NCI-H510A treated with DMSO at 0.1 percent for 48 hours (cell line): ENCODE results near the gene UGT1A1.

Source experiments
- DNase-seq: peaks from one replicate; lab custom pipeline; 2025; lab: John Stamatoyannopoulos, UW

The UGT1A1 gene

DNA sequence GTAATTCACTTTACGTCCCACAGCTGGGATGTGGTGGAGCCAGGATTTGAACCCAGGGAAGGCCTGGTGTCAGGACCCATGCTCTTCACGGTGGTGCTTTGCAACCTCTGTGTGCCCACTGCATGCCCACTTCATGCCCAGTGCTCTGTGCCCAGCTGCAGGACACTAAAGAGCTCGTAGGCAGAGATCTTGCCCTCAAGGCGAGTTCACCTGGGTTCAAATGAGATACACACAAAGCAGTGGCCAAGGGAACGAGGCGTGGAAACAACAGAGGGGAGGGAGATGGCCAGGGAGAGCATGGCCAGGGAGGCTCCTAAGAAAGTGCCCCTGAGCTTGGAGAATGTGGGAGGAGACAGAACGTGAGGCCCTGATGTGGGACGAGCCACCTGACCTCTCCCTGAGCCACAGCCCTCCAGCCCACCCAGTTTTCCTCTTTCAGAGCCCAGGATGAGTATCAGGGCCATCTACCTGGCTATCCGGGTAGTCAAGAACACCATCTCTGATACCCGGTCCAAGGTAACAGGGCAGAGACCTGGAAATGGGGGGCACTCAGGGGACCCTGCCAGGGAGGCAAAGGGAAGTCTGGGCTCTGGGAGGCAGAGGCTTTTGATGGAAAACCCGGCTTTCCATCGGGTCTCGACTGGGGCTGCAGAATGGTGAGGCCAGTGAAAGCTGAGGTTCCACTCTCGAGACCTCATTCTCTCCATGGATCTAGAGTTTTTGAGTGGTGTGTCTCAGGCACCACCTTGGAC, 38.4 kb downstream of the UGT1A1 start:
- DNase-seq: no peak

- no peak for DNase-seq
Measured at GRCh38 chr2:233799087-233799665, 39.1 kb downstream of the UGT1A1 start.

- DNase-seq: no peak
Measured at GRCh38 chr2:233799716-233800115, 39.6 kb downstream of the UGT1A1 start.

- no peak for DNase-seq
Measured at GRCh38 chr2:233800208-233800607, 40.1 kb downstream of the UGT1A1 start.

DNA sequence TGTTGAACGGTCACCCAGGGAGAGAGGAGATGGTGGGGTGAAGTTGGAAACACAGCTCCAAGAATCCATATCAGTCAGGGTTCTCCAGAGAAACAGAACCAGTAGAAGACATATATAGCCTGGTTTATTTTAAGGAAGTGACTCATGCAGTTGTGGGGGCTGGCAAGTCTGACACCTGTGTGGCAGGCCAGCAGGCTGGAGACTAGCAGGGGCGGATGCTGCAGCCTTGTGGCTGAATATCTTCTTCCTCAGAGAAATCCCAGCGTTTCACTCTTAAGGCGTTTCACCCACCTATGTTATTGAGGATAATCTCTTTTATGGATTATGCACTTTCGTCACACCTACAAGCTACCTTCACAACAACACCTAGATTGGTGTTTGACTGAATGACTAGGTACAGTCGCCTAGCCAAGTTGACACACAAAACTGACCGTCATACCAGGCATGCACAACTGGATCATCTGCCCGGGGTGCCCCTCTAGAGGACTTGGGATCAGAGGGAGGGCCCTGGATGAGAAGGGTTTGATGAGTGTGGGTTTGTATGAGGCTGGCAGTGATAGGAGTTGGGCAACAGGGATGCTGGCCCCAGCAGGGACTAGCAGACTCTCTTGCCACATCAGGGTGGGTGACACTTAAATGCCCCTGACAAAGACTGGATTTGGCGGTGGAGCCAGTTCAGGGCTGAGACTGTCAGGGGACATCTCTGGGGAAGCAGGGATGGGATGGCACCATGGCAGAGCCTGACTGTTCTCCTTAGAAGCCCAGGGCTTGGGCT, 41.5 kb downstream of the UGT1A1 start:
- DNase-seq: no peak

DNA sequence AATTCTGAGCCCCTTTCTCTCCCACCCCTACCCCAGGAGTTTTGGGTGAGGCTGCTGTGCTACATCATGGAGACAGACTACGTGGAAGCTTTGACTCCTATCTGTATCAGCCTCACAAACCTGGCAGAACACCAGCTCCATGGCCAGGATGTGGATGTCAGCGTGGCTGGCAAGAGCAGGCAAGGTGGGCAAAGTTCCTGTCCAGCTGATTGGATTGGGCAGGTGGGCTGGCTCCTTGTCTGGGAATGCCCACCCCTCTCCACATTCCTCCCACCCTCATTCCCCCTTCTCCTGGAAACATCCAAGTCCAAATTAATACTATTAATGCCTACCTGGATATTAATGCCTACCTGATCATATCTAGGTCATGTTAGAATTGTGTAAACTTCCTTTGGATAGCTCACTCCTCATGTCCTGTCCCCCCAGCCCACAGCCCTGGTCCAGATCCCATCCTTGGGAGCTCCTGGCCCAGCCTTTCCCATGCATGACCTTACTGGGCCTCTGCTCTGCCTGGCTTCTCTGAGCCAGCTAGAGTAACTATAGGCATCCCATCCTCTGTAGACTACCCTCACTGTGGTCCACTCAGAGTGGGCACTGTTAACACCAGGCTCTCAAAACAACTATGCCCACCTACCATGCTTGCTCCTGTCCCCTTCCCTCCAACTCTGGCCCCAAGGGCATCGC, 42.2 kb downstream of the UGT1A1 start:
- no peak for DNase-seq

DNA sequence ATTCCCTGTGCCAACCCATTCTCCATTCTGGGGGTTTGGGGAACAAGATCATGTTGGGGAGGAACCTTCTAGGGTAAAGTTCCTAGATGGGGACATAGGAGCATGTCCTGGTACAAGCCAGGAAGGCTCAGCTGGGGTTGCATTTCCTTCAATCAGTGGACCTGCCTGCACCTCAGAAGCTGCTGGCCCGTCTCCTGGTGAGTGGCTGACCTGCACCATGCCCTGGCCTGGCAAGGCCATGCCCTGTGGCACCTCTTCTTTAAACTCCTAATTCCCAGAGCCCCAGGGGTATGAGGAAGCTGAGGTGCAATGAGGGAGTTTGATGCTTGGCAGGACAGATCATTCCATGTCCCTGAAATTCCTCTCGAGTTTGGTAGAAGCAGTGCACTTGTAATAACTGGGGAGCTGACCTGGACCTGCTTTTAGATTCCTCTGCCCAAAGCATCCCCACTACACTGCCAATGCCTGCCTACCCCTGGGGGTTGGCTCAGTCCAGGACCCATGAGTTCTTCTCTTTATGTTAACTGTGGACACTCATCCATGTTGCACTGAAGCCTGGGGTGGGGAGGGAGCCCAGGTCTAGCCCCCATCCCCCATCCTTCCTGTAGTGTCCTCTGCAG, 43.3 kb downstream of the UGT1A1 start:
- DNase-seq: no peak

GRCh38 chr2:233803994-233804393, 43.9 kb downstream of the UGT1A1 start:
- no peak for DNase-seq

DNA sequence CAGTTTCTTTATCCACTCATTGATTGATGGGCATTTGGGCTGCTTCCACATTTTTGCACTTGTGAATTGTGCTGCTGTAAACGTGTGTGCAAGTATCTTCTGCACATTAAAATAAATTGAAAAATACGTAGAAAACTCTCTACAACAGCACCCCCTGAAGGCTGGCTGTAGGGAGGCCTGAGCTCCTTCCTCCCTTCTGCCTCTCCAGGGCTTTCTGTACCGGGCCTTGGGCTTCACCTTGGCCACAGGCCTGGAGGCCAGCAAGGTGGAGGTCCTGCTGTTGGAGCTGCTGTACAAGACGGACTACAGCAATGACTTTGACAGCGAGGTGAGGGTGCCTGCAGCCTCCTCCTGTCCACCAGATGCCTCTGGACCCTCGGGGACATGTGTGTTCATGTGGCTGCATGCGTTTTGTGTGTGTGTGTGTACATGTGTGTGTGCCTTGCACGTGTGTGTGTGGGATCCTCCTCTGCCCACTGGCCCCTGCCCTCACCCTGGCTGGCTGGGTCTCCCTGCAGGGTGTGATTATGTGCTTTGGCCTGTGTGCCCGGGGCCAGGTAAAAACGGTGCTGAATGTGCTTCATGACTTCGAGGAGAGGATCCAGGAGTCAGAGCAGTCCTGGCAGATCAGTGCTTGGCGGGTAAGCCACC, 47.3 kb downstream of the UGT1A1 start:
- DNase-seq: no peak

DNA sequence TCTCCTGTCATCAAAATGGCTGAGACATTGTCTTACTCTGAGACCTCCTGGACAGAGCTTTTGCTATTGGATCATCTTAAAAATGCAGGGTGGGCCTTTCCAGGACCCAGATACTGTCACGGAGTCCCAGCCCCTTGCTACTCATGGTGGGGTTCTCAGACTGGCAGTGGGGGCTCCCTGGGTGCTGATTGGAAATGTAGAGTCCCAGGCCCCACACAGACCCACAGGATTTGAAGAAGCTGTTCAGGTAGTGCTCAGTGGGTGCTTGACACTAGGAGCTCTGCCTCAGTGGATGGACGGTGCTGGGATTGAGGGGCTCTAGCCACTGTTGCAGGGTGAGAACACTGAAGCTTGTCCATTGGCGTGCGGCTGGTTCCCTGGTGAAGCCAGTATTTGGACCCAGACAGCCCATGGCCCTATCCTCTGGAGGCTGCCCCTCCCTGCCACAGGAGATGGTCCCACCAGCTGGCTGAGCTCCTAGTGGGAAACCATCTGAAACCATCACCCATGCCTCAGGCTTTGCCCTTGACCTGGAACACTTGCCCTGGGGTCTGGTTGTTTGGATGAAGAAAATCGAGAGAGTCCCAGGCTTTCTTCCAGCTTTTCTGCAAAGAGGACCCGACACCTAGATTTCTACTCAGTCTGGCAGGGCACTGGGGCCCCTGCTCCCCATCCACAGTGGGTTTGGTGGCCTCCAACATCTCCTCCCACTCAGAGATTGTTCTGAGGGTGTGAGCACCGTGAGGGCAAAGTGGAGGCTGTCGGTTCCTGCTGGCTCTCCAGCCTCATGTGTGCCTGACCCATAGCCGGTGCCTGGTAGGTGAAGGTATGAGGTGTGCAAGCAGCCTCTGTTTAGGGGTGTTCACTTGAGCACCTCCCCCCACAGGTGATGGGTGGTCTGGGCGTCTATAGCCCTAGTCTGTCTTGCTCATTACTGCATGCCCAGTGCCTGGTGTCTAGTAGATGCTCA, 48.2 kb downstream of the UGT1A1 start:
- DNase-seq: no peak

- DNase-seq: no peak
Measured at GRCh38 chr2:233810385-233810784, 50.3 kb downstream of the UGT1A1 start.

DNA sequence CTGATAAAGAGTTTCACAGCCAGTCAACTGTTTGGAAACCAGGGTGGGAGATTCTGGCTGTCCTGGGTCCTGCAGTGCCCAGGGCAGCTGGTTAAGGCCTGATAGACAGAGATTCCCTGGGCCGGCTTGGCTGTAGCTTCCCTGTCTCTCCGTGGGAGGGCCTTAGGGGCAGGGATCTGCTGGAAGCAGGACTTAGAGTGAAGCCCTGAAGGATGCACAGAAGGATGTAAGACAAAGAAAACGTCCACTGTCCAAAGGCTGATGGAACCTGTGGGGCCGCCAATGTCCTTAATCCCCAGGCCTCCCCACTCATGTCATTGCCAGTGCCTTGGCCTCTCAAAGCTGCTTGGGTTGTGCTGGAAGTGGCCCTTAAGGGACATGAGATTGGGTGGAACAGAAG, 51.0 kb downstream of the UGT1A1 start:
- DNase-seq: no peak

GRCh38 chr2:233811732-233812131, 51.7 kb downstream of the UGT1A1 start:
- no peak for DNase-seq

DNA sequence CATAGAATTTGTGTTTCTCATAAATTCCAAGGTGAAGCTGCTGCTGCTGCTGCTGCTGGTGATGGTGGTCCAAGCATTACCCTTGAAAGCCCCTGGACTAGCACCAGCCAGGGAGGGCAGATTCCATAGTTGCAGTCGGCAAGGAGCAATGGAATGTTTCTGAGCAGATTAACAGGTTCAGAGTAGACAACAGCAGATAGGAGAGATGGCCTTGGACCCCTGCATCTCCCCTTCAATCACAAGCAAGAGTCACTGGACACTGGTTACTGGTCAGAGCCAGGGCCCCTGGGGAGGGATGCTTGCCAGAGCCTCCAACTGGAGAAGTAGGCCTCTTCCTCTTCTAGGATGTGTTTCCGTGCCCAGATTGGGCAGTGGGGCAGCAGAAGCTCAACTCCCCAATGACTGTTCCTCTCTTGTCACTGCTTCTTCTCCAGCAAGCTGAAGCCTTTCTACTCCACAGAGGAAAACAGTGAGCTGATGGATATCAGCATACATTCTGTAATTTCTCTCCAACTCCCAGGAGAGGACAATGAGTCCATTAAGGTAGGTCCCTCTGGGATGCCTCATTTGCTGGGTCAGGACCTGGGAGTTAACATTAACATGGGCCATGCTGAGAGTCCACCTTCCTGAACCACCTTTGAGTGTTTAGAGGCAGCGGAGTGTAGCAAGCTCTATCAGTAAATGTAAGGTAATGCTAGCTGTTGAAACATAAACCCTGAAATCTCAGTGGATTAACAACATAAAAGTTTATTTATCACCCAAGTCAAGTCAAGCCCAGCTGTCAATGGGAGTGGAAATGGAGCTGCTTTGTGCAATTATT, 53.4 kb downstream of the UGT1A1 start:
- no peak for DNase-seq

DNA sequence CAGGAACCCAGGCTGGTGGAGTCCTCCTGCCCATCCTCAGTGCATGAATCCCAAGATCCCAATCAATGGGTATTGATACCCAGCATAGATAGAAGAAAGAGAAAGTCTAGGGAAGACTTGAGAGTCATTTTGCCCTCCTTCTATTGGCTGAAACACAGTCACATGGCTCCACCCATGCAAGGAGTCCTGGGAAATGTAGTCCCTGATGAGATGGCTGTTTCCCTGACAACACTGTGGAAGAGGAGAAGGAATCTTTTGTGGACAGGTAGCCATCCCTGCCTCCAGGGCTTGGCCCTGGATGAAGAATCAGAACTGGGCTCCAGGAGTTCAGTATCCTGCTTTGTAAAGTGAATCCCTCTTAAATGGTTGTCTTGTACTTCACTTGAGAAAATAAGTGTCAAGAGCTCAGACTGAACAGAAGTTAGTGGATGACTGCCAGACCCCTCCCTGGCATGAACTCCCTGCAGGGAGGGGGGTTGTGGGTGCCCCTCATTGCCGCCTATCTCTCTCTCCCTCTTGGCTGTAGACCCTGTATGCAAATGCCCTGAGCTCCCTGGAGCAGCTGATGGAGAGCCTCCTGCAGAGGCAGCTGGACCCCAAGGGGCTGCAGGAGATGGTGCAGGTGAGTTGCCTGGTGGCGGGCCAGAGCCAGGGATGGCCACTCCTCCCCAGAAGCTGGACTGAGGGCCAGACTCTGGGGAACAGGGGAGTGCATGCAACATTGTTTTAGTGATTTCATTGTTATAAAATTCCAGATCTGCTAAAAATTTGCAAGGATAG, 54.2 kb downstream of the UGT1A1 start:
- DNase-seq: no peak

DNA sequence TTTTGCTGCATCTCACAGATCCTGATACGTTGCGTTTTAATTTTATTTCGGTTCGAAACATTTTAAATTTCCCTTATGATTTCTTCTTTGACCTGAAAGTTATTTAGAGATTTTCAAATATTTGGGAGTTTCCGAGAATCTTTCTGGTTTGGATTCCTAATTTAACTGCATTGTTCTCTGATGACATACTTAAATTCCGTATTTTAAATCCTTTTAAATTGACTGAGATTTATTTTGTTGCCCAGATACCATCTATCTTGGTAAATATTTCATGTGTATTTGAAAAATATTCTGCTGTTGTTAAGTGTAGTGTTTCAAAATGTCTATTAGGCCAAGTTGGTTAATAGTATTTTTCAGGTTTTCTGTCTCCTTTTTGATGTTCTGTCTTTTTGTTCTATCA, 55.8 kb downstream of the UGT1A1 start:
- DNase-seq: no peak

DNA sequence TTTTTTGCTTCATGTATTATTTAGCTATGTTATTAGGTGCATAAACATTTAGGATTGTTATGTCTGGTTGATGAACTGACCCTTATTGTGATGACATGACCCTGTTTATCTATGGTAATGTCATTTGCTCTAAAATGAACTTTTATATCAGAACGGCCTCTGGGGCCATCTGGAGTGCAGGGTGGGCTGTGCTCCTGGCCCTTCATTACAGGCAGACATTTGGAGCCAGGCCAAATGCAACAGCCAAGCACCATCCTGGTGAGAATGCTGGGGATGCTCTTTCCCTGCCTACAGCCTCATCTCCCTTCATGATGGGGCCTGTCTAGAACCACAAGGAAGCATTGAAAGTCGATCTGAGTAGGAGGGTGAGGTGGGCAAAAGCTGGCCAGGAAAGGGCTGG, 56.3 kb downstream of the UGT1A1 start:
- no peak for DNase-seq

GRCh38 chr2:233816771-233817170, 56.7 kb downstream of the UGT1A1 start:
- DNase-seq: no peak
